ENCODE data around the gene RGS7. TPM values are rescaled to one million over a fixed set of nuclear protein-coding genes. Genes with fewer than 3 reads are reported as not detected.

The RGS7 gene
- polyA plus RNA-seq, 2 of the 4 experiments (the other 2 are of a cell fraction) = 0.08 TPM; not detected in 1

DNA sequence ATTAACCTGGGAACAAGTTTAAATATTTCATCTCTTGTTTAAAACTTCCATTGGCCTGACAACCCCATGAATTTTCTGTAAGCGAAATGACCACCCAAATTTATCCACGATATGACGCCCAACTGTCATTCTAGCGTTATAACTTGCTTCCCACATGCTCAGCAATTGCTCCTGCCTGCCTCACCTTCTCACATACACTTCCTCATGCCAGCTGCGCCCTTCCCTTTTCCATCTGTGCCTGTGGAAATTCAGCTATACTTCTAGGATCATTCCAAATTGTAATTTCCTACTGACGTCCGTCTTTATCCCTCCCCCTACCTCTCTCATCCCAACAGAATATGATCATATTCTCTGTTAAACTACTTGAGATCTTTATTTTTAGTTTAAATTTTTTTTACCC lies 248.0 kb downstream of the RGS7 start:
- H3K27ac ChIP-seq = no peak overlapping the region
- ChIA-PET POLR2A (no interaction called here), CTCF (interaction anchor here (1.3 kb wide), 1 partner anchor 221 kb away, joined by 3 read pairs; no protein-coding TSS in a partner anchor)
- no peak overlapping the region for H3K4me3 ChIP-seq
- FAIRE-seq = no peak
- no peaks in the 10 kb centered on the region for H3K9me3 ChIP-seq
- H3K4me1 ChIP-seq = no peaks in the 10 kb centered on the region
- DNase-seq (ENCODE audit: low read depth in 1 of 2, low spot score in 1 of 2) = no peak
- no peak overlapping the region for H3K4me2 ChIP-seq
- TF ChIP-seq EHMT2 (IDR thresholded peaks at IDR 0.05; ENCODE audit: low read depth) = no peak
- TF ChIP-seq, protein P1, sequence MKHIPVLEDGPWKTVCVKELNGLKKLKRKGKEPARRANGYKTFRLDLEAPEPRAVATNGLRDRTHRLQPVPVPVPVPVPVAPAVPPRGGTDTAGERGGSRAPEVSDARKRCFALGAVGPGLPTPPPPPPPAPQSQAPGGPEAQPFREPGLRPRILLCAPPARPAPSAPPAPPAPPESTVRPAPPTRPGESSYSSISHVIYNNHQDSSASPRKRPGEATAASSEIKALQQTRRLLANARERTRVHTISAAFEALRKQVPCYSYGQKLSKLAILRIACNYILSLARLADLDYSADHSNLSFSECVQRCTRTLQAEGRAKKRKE (CRISPR knock-in tag; IDR thresholded peaks at IDR 0.05; ENCODE audit: low read depth) = no peak
- no peak for TF ChIP-seq POLR2A (IDR thresholded peaks at IDR 0.05; ENCODE audit: low read length)
- TF ChIP-seq EP300 (IDR thresholded peaks at IDR 0.05) = no peak
- TF ChIP-seq CBX8 (IDR thresholded peaks at IDR 0.05) = no peak
- no peak for TF ChIP-seq ESRRA (IDR thresholded peaks at IDR 0.05; ENCODE audit: borderline replicate concordance, low read length)
- no peak for TF ChIP-seq FOSL2 (IDR thresholded peaks at IDR 0.05)
- TF ChIP-seq FOSL2 (CRISPR knock-in tag; IDR thresholded peaks at IDR 0.05) = no peak
- TF ChIP-seq NR3C1 (IDR thresholded peaks at IDR 0.05) = no peak
- TF ChIP-seq MAZ (IDR thresholded peaks at IDR 0.05; ENCODE audit: borderline replicate concordance, low read depth, low read length) = no peak
- TF ChIP-seq, protein P2, sequence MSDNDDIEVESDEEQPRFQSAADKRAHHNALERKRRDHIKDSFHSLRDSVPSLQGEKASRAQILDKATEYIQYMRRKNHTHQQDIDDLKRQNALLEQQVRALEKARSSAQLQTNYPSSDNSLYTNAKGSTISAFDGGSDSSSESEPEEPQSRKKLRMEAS (IDR thresholded peaks at IDR 0.05) = no peak
- no peak for TF ChIP-seq TP53 (CRISPR knock-in tag; IDR thresholded peaks at IDR 0.05)
- no peak for TF ChIP-seq NFE2L2 (conservative IDR thresholded peaks at IDR 0.05; ENCODE audit: low read length)
- no peak for TF ChIP-seq HOXA7 (CRISPR knock-in tag; IDR thresholded peaks at IDR 0.05)
- TF ChIP-seq CEBPB (IDR thresholded peaks at IDR 0.05) = no peak
- ATAC-seq = no peak
- 51% methylated on average over 7 of the region's 7 CpGs for WGBS (ENCODE audit: missing lambda C conversion rate)

DNA sequence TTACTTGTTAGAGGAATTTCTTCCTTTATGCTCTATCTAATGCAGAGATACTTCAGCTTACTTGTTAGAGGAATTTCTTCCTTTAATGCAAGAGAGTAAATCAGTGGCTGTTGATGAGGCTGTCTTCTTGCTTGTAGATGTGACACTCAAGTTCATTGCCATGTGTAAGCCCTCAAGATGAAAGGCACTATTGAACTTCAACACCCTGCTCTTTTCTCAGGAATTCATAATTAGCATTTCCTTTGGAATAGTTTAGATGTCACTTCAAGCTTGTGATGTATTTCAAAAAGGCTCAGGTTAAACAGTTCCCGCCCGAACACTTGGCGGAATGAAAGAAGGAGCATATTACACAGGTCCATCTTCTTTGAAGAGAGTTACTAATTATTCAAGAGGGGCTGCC lies 251.9 kb downstream of the RGS7 start:
- Histone ChIP-seq H3K4me2 (no peak overlapping the region), H3K4me3 (no peak overlapping the region), H3K4me1 (no peaks in the 10 kb centered on the region), H3K9me3 (no peaks in the 10 kb centered on the region), H3K27ac (no peak overlapping the region)
- ATAC-seq (no peak), FAIRE-seq (no peak), DNase-seq (ENCODE audit: low read depth in 1 of 2, low spot score in 1 of 2) (no peak)
- 88% methylated on average over 3 of the region's 3 CpGs for WGBS (ENCODE audit: missing lambda C conversion rate)
- CTCF ChIA-PET = no interaction called here
- POLR2A ChIA-PET = no interaction called here
- TF ChIP-seq, protein P3, sequence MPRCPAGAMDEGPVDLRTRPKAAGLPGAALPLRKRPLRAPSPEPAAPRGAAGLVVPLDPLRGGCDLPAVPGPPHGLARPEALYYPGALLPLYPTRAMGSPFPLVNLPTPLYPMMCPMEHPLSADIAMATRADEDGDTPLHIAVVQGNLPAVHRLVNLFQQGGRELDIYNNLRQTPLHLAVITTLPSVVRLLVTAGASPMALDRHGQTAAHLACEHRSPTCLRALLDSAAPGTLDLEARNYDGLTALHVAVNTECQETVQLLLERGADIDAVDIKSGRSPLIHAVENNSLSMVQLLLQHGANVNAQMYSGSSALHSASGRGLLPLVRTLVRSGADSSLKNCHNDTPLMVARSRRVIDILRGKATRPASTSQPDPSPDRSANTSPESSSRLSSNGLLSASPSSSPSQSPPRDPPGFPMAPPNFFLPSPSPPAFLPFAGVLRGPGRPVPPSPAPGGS (IDR thresholded peaks at IDR 0.05) = no peak
- no peak for TF ChIP-seq HOXA7 (CRISPR knock-in tag; IDR thresholded peaks at IDR 0.05)
- TF ChIP-seq EP300 (IDR thresholded peaks at IDR 0.05) = no peak
- TF ChIP-seq, protein P4, sequence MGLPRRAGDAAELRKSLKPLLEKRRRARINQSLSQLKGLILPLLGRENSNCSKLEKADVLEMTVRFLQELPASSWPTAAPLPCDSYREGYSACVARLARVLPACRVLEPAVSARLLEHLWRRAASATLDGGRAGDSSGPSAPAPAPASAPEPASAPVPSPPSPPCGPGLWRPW (IDR thresholded peaks at IDR 0.05) = no peak
- TF ChIP-seq, protein P5, sequence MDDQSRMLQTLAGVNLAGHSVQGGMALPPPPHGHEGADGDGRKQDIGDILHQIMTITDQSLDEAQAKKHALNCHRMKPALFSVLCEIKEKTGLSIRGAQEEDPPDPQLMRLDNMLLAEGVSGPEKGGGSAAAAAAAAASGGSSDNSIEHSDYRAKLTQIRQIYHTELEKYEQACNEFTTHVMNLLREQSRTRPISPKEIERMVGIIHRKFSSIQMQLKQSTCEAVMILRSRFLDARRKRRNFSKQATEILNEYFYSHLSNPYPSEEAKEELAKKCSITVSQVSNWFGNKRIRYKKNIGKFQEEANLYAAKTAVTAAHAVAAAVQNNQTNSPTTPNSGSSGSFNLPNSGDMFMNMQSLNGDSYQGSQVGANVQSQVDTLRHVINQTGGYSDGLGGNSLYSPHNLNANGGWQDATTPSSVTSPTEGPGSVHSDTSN (IDR thresholded peaks at IDR 0.05) = no peak

DNA sequence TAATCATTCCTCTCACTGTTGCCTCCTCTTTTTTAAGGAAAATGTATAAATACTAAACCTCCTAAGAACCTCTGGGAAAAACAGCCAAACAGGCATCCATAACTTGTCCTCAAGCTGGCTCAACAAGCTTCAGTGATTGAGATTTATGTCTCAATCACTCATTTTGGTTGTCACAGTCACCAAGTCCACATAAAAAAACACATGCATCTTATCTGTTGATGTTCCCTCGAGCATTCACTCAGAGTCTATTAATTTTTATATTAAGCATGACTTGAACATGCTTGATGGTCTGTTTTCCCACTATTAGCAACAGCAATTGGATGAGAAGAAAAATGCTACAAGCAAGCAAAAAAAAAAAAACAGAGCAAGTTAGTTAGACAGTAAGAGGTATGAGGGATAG lies 254.3 kb downstream of the RGS7 start:
- POLR2A ChIA-PET = no interaction called here
- FAIRE-seq = no peak
- 4% methylated on average over 1 of the region's 1 CpG for WGBS (ENCODE audit: missing lambda C conversion rate)
- no peak for DNase-seq (ENCODE audit: low read depth in 1 of 2, low spot score in 1 of 2)
- no peak for ATAC-seq
- no peak overlapping the region for H3K27ac ChIP-seq
- no peaks in the 10 kb centered on the region for H3K9me3 ChIP-seq
- no peak overlapping the region for H3K4me3 ChIP-seq
- no peak overlapping the region for H3K4me2 ChIP-seq
- H3K4me1 ChIP-seq = no peaks in the 10 kb centered on the region
- CTCF ChIA-PET = no interaction called here
- no peak for TF ChIP-seq TP53 (CRISPR knock-in tag; IDR thresholded peaks at IDR 0.05)
- TF ChIP-seq HOXA7 (CRISPR knock-in tag; IDR thresholded peaks at IDR 0.05) = no peak
- TF ChIP-seq RFX5 (IDR thresholded peaks at IDR 0.05) = no peak
- TF ChIP-seq NPAS2 (CRISPR knock-in tag; IDR thresholded peaks at IDR 0.05; ENCODE audit: borderline replicate concordance) = no peak
- no peak for TF ChIP-seq ZFP36 (IDR thresholded peaks at IDR 0.05; ENCODE audit: borderline replicate concordance, partially characterized antibody)
- TF ChIP-seq CHD2 (IDR thresholded peaks at IDR 0.05; ENCODE audit: low read length, partially characterized antibody) = no peak
